WI38 (cell line): ENCODE measurements around the gene TUB.
A peak's percentile ranks its signal among the peaks of the same experiment; 100 is the strongest.

Experiments
- H3K4me3 ChIP-seq: 2 replicates; pipeline ENCODE4 v1.5.1; 2011; ENCODE audit warnings: low read depth, mild to moderate bottlenecking, control low read depth, low read length
- CTCF ChIP-seq: IDR thresholded peaks from 2 replicates; pipeline ENCODE4 v1.5.1; 2012; ENCODE audit warnings: low read depth, mild to moderate bottlenecking, control low read depth, low read length

The TUB gene

GRCh38 chr11:8070417-8071115, 10.4 kb upstream of the TUB start:
- no peak overlapping the region for H3K4me3 ChIP-seq
- peak; percentile 24; the same call in 1 of the 2 replicates for TF ChIP-seq CTCF

- no peak for TF ChIP-seq CTCF
- no peak overlapping the region for H3K4me3 ChIP-seq
Observed at GRCh38 chr11:8071616-8072581, 9.1 kb upstream of the TUB start.

- TF ChIP-seq CTCF: no peak
- H3K4me3 ChIP-seq: no peak overlapping the region
Observed at GRCh38 chr11:8075119-8075726, 5.8 kb upstream of the TUB start.

GRCh38 chr11:8079111-8079675, 1.8 kb upstream of the TUB start:
- no peak overlapping the region for H3K4me3 ChIP-seq
- TF ChIP-seq CTCF: no peak

- H3K4me3 ChIP-seq: peak overlapping the region; percentile 55
- TF ChIP-seq CTCF: no peak
Observed at GRCh38 chr11:8080069-8080670, 841 bp upstream of the TUB start.

GRCh38 chr11:8081591-8082250, 710 bp downstream of the TUB start:
- no peak for TF ChIP-seq CTCF
- H3K4me3 ChIP-seq: peak overlapping the region; percentile 61
